AG04450 (cell line): ENCODE measurements around the gene RTL9. TPM values are rescaled to one million over a fixed set of nuclear protein-coding genes. Genes with fewer than 3 reads are reported as not detected.

Source experiments
- CTCF ChIA-PET: fragments of 300-600, 350-600 bp; formaldehyde crosslinking; extraction: SDS; loops from one replicate; lab custom pipeline; 2022; ENCODE audit warnings: antibody characterized with exemption, inconsistent platforms; lab: Charles Lee
- POLR2A ChIA-PET: fragments of 350-600 bp; formaldehyde crosslinking; extraction: SDS; loops from one replicate; lab custom pipeline; 2021; ENCODE audit warnings: antibody characterized with exemption, inconsistent platforms; lab: Yijun Ruan, JAX
- DNase-seq: peaks from one replicate; pipeline ENCODE4 v3.0.0-alpha.2; 2011; ENCODE audit warnings: low read depth, low spot score
- H3K27ac ChIP-seq: one replicate; pipeline ENCODE4 v1.5.1; 2012; ENCODE audit warnings: low read depth, low read length, control low read depth
- H3K27me3 ChIP-seq: one replicate; pipeline ENCODE4 v1.6.0; 2012; ENCODE audit warnings: low read length; ENCODE audit not compliant: control insufficient read depth, insufficient read depth
- H3K4me3 ChIP-seq: 2 replicates; pipeline ENCODE4 v1.5.1; 2011; ENCODE audit warnings: mild to moderate bottlenecking, low read depth, low read length, control low read depth
- H3K9me3 ChIP-seq: 2 replicates; pipeline ENCODE4 v1.5.1; 2012; ENCODE audit warnings: low read length; ENCODE audit not compliant: control insufficient read depth, insufficient read depth
- CTCF ChIP-seq: IDR thresholded peaks from 2 replicates; pipeline ENCODE4 v1.5.1; 2011; ENCODE audit warnings: low read depth, low read length, control low read depth, inconsistent platforms
- polyA plus RNA-seq: library from polyadenylated mRNA; depleted of rRNA; stranded (reverse); fragments of >200 nt; gene quantifications from 2 replicates; pipeline ENCODE4 v1.2.3, GENCODE V29; 2011

Gene RTL9
- polyA plus RNA-seq, 1 experiment: 0.12 TPM

DNA sequence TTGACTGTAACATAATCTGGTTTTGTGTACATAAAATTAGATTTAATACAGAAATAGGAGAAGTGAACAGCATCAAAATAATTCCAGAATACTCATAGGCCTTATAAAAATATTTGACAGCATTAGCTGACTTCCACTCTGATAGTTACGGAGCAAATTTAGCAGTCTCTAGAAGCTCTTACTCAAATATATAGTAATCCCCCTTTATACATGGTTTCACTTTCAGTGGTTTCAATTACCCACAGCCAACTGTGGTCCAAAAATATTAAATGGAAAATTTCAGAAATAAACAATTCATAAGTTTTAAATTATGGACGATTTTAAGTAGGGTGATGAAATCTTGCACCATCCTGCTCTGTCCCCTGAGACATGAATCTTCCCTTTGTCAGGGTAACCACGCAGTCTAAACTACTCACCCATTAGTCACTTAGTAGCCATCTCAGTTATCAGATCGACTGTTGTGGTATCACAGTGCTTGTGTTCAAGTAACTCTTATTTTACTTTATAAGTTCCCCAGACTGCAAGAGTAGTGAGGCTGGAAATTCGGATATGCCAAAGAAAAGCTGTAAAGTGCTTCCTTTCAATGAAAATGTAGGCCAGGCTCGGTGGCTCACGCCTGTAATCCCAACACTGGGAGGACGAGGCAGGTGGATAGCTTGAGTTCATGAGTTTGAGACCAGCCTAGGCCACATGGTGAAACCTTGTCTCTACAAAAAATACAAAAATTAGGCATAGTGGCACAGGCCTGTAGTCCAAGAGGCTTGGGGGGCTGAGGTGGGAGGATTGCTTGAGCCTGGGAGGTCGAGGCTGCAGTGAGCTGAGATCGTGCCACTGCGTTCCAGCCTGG is 17.2 kb upstream of the RTL9 start:
- no peak overlapping the region for H3K4me3 ChIP-seq
- POLR2A ChIA-PET: no interaction called here
- DNase-seq: peak; percentile 44
- no peaks in the 10 kb centered on the region for H3K27me3 ChIP-seq
- no peaks in the 10 kb centered on the region for H3K9me3 ChIP-seq
- TF ChIP-seq CTCF: no peak
- CTCF ChIA-PET: interaction anchor here (0.6 kb wide), 1 partner anchor 64 kb away, joined by 4 read pairs; no protein-coding TSS in a partner anchor
- peak overlapping the region; percentile 70 for H3K27ac ChIP-seq

DNA sequence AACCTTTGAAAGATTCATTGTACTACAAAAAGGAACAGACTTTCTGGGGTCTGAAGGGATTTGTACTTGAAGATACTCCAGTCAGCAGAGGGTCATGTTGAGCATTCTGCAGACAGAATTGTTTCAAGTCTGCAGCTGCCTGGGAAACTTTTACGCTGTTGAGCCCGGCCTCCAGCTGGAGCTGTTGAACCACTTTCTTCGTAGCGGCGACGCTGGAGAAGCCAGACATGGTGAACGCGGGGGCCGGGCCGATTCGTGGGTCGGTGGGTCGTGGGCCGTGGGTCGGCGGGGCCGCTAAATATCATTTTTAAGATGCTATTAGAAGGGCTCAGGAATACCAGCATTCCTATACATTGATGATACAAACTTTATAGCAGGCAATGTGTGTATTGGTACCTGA is 12.0 kb upstream of the RTL9 start:
- no peaks in the 10 kb centered on the region for H3K27me3 ChIP-seq
- no peak overlapping the region for H3K27ac ChIP-seq
- TF ChIP-seq CTCF: no peak
- H3K4me3 ChIP-seq: no peak overlapping the region
- DNase-seq: no peak
- no peaks in the 10 kb centered on the region for H3K9me3 ChIP-seq
- POLR2A ChIA-PET: no interaction called here
- CTCF ChIA-PET: no interaction called here

DNA sequence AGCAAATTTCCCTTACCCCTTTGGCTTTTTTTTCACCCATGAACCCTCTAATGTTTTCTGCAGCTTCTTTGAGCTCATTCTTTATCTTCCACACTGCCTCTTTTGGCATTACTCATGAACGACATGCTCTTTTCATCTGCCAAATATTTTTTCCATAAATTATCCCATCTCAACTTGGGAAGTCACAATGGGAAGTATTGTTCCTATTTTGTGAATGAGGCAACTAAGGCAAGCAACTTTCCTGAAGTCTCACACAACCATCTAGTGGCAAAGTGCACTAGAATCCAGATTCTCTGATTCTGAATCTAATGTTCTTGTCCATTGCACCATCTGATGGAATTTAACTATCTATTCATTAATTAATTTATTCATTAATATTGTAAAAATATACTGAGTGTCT is 625 bp downstream of the RTL9 start:
- no peak for DNase-seq
- H3K4me3 ChIP-seq: no peak overlapping the region
- TF ChIP-seq CTCF: no peak
- H3K27ac ChIP-seq: no peak overlapping the region
- H3K27me3 ChIP-seq: no peaks in the 10 kb centered on the region
- ChIA-PET POLR2A (no interaction called here), CTCF (interaction anchor here (0.6 kb wide), 1 partner anchor 204 kb away, joined by 3 read pairs; no protein-coding TSS in a partner anchor)
- H3K9me3 ChIP-seq: no peaks in the 10 kb centered on the region

DNA sequence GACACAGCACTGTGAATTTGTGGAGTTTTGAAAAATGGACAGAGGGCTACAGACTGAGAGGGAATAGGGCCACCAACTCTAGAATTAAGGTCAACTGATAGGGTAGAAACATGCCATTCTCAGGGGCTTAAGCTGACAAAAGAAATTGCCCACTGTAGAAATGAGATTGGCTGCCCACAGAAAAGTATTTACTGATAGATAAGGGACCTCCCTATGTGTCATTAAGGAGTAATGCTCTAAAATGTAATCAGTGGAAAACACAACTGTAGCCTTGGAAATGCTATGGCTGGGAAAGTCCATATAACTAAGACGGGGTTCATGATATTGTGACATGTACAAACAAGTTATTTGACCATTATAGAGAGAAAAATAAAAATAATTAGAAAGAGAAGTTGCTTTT is 4.6 kb downstream of the RTL9 start:
- H3K9me3 ChIP-seq: no peaks in the 10 kb centered on the region
- no peak for TF ChIP-seq CTCF
- POLR2A ChIA-PET: no interaction called here
- no peak overlapping the region for H3K27ac ChIP-seq
- H3K4me3 ChIP-seq: no peak overlapping the region
- DNase-seq: no peak
- no peaks in the 10 kb centered on the region for H3K27me3 ChIP-seq
- CTCF ChIA-PET: no interaction called here

DNA sequence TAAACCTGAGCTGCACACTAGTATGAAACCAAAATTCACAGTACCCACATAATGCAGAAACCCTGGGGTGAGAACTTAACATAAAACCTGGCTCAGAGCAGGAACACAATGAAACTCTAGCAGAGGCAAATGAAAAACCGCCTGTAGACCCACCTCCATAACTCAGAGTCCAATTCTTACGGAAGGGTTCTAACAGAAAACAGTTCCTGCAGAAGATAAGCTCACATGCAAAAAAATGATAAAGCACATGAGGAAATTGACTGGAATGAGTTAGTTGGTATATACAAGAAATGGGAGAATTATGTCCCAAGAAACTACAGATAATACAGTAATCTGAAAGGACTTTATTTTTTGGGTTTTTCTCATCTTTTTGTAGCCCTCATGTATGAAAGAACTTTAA is 14.7 kb downstream of the RTL9 start:
- Histone ChIP-seq H3K27ac (no peak overlapping the region), H3K4me3 (no peak overlapping the region), H3K27me3 (no peaks in the 10 kb centered on the region), H3K9me3 (no peaks in the 10 kb centered on the region)
- POLR2A ChIA-PET: no interaction called here
- DNase-seq: no peak
- CTCF ChIA-PET: no interaction called here
- TF ChIP-seq CTCF: no peak
